Measurements from ENCODE around the gene RNF152. TPM values are rescaled to one million over a fixed set of nuclear protein-coding genes. Genes with fewer than 3 reads are reported as not detected.

The RNF152 gene
- total RNA-seq (ENCODE audit: unreplicated experiment) = 4.1 TPM
- long read RNA-seq = 0 reads

- Mint-ChIP-seq H3K4me1 (ENCODE audit: unreplicated experiment) (peaks cover 9% of the 10 kb centered on the region), H3K4me3 (ENCODE audit: unreplicated experiment) (peak within 1 kb of the TSS; percentile 92), H3K27ac (ENCODE audit: unreplicated experiment) (peak within 1 kb of the TSS; percentile 36), H3K36me3 (ENCODE audit: low read depth, unreplicated experiment) (peaks cover 4% of the 10 kb centered on the region), H3K9me3 (ENCODE audit: unreplicated experiment) (no peaks in the 10 kb centered on the region), H3K27me3 (ENCODE audit: unreplicated experiment) (peaks cover 13% of the 10 kb centered on the region)
- peak; percentile 41 for DNase-seq (ENCODE audit: low spot score)
- no peak for TF ChIP-seq CTCF (IDR thresholded peaks at IDR 0.05; ENCODE audit: unreplicated experiment)
Observed at GRCh38 chr18:61892683-61893308, at the start of gene RNF152. TSS of gene RNF152 (minus strand) at chr18:61893007. CDS start at chr18:61816463, 76,544 bp downstream.

DNA sequence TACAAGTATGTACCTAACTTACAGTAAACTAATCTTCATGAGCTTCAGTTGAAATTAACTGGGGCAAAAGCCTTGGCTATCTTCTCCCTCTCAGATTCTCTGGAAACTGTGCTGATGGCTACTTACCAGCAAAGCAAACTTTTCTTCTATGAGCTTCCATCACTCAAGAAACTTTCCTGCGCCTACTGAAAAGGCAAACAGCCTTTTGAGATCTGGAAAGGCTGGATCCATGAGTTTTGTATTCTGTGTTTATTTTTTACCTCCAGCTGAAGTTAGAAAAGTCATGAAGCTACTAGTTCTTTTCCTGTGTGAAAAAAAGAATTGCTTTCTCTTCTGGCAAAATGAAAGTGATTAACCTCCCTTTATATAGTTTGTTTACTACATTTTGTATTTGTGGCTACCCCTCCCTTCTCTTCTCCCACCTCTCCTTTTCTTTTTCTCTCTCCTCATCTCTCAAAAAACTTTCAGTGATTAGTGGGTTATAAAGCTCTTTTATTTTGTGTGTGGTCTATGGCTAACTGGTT lies 49.2 kb upstream of the RNF152 start:
- Mint-ChIP-seq H3K36me3 (ENCODE audit: low read depth, unreplicated experiment) (no peaks in the 10 kb centered on the region), H3K4me1 (ENCODE audit: unreplicated experiment) (no peaks in the 10 kb centered on the region), H3K27me3 (ENCODE audit: unreplicated experiment) (no peaks in the 10 kb centered on the region), H3K27ac (ENCODE audit: unreplicated experiment) (no peak overlapping the region), H3K9me3 (ENCODE audit: unreplicated experiment) (no peaks in the 10 kb centered on the region), H3K4me3 (ENCODE audit: unreplicated experiment) (no peak overlapping the region)
- no peak for TF ChIP-seq CTCF (IDR thresholded peaks at IDR 0.05; ENCODE audit: unreplicated experiment)
- DNase-seq (ENCODE audit: low spot score) = no peak

GRCh38 chr18:61939046-61939674 lies 46.4 kb upstream of the RNF152 start:
- Mint-ChIP-seq H3K27ac (ENCODE audit: unreplicated experiment) (no peak overlapping the region), H3K36me3 (ENCODE audit: low read depth, unreplicated experiment) (no peaks in the 10 kb centered on the region), H3K27me3 (ENCODE audit: unreplicated experiment) (no peaks in the 10 kb centered on the region), H3K9me3 (ENCODE audit: unreplicated experiment) (no peaks in the 10 kb centered on the region), H3K4me3 (ENCODE audit: unreplicated experiment) (no peak overlapping the region), H3K4me1 (ENCODE audit: unreplicated experiment) (peaks cover 7% of the 10 kb centered on the region)
- no peak for DNase-seq (ENCODE audit: low spot score)
- no peak for TF ChIP-seq CTCF (IDR thresholded peaks at IDR 0.05; ENCODE audit: unreplicated experiment)

DNA sequence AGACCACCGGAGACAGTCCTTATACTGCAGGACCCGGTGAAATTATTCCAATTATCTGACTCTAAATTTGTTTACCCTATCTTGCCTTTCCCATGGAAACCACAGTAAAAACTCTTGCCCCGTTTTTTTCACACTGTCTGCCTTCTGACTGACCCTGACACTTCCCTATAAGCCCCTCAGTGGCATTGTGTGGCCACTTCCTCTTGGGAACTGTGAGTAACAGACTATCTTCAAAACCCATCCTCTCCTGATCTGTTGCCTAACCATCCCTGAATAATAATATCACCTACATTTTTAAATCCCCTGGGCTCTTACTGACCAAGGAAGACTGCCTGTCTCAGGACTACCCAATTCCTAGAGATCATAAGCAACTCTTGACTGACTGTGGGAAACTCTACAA lies 42.6 kb upstream of the RNF152 start:
- TF ChIP-seq CTCF (IDR thresholded peaks at IDR 0.05; ENCODE audit: unreplicated experiment) = no peak
- no peak for DNase-seq (ENCODE audit: low spot score)
- Mint-ChIP-seq H3K27me3 (ENCODE audit: unreplicated experiment) (no peaks in the 10 kb centered on the region), H3K4me1 (ENCODE audit: unreplicated experiment) (peaks cover 7% of the 10 kb centered on the region), H3K9me3 (ENCODE audit: unreplicated experiment) (no peaks in the 10 kb centered on the region), H3K27ac (ENCODE audit: unreplicated experiment) (no peak overlapping the region), H3K4me3 (ENCODE audit: unreplicated experiment) (no peak overlapping the region), H3K36me3 (ENCODE audit: low read depth, unreplicated experiment) (no peaks in the 10 kb centered on the region)

Data from endothelial cell (in vitro differentiated cells).